Stimulated activated CD4-positive, alpha-beta T cell treated with anti-CD3 and anti-CD28 coated beads, TNF-alpha, amount 100 ng/mL, for 48 hours (primary cell): ENCODE results near the gene LDLRAD4.

Source experiments
- DNase-seq, 3 donors: peaks; one replicate each; pipeline ENCODE4 v3.0.0-alpha.2; 2020; ENCODE audit warnings: low read depth in 3 of 3

Gene LDLRAD4

GRCh38 chr18:13403786-13404549 lies 185.4 kb downstream of the LDLRAD4 start:
- no peak for DNase-seq

GRCh38 chr18:13405305-13406038 lies 186.9 kb downstream of the LDLRAD4 start:
- DNase-seq, result no peak

DNA sequence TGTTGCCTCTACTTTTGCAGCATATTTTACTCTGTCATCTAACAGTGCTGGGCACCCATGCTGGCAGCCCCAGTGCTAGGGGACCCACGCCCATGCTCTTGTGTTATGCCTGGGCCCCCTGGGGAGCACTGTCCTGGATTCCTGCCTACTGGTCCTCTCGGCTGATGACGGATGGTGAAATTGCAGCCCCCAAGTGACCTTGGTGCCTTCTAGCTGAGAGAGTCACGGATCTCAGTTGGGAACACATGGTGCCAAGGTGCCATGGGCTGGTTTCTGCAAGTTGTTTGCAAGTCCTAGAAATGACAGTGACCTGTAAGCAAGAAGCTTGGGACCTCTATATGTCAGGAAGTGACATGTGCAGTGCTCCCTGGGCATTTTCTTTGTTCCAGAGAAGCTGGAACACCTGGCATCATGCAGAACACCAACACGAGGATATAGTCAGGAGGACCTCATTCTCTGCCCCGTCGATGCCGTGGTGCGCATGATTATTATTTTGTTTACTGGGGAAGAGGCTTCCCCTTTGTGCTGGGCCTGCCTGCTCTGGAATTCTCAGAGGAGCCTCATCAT lies 187.6 kb downstream of the LDLRAD4 start:
- DNase-seq, result no peak

- DNase-seq, result no peak
These were observed 188.2 kb downstream of the LDLRAD4 start for GRCh38 chr18:13406736-13407135.

- no peak for DNase-seq
These were observed 188.9 kb downstream of the LDLRAD4 start for GRCh38 chr18:13407484-13407883.

DNA sequence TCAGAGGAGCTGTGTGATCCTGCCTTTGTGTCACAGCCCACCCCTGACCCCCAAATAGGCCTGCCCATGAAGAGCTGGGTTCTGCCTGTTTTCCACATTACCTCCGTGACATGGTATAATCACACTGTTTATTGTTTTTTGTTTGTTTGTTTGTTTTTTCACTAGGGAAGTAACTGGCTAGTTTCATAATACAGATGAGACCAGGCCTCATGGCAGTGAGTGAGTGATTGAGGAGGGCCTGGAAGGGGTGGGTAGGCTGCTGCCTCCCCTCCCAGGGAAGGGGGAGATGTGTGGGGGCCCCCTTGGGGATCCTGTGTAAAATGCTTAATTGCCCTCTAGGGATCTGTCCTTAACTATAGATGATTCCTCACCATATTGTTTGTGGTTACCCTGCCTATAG lies 190.5 kb downstream of the LDLRAD4 start:
- DNase-seq, result no peak

- DNase-seq, result no peak
These were observed 191.4 kb downstream of the LDLRAD4 start for GRCh38 chr18:13409997-13410396.

- no peak for DNase-seq
These were observed 191.9 kb downstream of the LDLRAD4 start for GRCh38 chr18:13410471-13410870.

DNA sequence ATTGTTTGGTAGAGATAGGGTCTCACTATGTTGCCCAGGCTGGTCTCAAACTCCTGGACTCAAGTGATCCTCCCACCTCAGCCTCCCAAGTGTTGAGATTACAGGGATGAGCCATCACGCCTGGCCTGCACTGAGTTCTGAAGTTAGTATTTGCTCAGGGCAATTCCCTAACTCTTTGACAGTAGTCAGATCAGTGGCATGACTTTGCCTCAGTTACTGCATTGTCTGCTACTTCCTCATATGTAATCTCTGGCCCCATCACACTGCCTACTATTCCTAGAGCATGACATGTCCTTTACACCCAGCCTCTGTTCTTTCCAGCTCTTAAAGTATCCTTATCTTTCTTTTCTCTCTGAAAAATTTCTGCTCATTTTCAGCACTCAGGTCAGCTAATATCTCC lies 193.5 kb downstream of the LDLRAD4 start:
- no peak for DNase-seq

DNA sequence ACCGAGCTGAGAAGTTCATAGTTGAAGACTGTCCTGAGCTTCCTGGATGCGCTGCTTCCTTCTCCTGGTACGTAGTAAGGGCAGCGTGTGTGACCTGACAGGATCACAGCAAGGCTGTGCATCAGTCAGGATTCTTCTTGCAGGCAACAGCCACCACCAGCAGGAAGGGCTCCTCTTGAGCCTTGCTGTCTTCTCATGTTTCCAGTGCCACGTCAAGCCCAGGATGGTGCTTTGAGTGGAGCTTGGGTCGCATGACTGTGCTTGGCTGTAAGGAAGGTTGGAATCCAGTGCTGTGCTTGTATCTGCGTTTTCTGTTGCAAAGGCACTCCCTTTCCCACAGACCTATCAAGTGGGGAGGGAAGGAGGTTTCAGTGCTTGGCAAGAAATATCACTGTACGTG lies 194.3 kb downstream of the LDLRAD4 start:
- no peak for DNase-seq

GRCh38 chr18:13414102-13414501 lies 195.5 kb downstream of the LDLRAD4 start:
- no peak for DNase-seq

DNA sequence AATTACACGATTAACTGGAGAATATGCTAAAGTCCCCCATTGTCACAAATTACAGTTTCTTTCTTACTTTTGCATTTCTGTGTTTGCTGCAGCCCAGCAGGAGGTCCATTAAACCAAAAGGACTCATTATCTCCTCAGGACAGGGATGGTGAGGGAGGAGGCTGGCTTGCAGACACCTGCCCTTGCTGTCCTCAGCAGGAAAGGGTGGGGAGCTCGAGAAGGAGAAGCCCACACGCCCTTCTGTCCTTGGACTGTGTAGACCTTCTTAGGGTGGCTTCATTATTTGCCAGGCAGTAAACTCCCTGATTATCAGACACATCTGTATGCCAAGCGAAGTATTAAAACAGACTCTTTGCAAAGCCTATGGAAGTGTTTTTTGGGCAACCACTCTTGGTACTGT lies 196.0 kb downstream of the LDLRAD4 start:
- DNase-seq, result no peak

DNA sequence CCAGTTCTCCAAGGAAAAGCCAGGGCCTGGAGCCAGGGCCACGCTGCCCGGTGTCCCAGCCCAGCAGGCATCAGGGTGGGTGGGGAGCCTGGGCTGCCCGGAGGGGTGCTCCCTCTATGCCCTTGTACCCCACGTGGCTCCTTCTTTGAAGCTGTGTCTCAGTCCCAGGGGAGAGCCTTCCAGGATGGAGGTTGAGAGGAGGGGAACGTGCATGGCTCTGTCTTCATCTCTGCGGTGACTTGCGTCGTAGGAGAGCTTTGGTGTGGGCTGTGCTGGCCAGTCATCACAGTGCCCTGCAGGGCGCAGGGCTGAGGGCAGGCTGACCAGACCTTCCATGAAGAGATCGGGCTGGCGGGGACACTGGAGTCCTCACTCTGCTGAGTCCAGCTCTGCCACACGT lies 197.2 kb downstream of the LDLRAD4 start:
- DNase-seq, result no peak

DNA sequence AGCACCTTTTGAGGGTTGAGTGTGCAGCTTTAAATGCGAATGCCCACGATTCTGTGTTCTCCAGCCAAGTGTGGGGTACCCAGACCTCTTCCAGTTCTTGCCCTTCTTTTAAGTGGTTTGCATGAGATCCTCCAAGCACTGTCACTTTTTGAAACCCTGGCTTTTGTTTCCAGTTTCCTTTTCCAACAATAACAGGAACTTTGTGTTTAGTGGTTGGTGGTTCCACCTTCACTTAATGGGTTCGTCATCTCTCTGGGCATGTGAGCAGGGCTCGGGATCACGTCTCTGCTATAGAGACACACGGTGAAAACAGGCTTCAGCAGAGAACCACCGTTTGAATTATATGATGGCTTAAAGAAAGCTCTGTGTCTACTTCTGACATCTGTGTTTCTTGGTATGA lies 197.6 kb downstream of the LDLRAD4 start:
- DNase-seq, result no peak

DNA sequence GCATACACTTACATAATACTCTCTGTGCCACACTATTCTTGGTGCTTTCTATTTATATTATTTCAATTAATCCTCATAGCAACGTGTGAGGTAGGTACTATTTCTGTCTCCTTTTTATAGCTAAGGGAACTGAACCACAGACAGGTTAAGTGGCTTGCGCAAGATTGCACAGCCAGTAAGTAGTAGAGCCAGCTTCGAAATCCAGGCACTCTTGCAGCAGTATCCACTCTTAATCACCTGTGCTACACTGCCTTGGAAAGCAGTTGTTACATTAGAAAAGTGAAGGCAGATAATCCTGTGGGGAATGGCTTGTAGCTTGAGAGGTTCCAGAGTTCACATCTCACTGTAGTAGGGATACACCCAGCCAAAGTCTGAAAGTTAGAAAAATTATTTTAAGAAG lies 198.3 kb downstream of the LDLRAD4 start:
- DNase-seq, result no peak

GRCh38 chr18:13418013-13418710 lies 199.6 kb downstream of the LDLRAD4 start:
- no peak for DNase-seq

DNA sequence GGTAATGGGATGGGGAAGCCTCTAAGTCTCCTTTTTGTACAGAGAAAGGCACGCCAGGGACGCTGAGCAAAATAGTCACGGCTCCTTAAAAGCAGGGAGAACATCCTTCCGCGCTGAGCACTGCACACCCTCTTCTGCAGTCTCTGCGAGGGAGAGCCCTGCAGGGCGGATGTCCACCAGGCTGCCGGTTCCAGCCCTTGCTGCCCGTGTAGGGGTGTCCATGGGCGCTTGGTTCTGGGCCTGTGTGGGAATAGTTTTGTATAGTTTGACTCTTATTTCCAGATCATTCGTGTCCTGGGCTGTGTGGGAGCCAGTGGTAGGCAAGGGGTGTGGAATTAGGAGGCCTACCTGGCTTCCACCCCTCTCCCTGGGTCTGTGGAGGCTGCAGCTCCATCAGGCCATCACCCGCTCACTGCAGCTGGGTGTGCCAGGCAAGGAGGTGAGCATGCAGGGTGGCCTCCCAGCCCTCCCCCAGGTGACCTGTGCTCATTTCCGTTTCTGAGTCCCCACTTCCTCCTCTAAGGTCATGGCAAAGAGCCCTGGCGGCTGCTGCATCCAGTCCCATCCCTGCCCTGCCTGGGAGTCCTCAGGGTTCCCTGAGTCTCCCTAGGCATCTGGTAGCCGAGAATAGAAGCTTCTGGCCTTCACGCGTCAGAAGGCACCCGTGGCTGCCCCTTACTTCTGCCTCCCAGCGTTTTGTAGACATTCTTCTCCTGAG lies 202.6 kb downstream of the LDLRAD4 start:
- DNase-seq, result no peak

DNA sequence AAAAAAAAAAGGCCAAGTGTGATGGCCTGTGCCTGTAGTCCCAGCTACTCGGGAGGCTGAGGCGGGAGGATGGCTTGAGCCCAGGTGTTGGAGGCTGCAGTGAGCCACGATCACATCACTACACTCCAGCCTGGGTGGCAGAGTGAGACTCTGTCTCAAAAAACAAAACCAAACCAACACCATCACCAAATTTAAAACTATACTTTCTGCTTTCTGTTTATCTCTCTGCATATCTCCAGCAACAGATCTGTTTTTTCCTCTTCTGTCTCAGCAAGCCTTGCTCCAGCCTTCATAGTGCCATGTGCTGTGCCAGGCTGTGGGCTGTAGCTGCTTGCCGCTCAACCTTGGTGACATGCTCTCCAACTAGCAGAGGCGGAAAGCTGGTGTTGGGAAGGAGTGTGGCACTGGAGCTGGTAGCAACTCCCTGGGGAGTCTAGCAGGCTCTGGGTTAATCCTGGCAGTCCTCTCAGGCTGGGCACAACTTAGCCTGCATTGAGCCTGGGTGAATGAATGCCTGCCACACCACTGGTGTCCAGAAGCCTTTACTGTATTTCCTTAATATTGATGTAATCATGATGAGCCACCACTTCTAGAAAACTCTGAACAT lies 204.1 kb downstream of the LDLRAD4 start:
- no peak for DNase-seq

DNA sequence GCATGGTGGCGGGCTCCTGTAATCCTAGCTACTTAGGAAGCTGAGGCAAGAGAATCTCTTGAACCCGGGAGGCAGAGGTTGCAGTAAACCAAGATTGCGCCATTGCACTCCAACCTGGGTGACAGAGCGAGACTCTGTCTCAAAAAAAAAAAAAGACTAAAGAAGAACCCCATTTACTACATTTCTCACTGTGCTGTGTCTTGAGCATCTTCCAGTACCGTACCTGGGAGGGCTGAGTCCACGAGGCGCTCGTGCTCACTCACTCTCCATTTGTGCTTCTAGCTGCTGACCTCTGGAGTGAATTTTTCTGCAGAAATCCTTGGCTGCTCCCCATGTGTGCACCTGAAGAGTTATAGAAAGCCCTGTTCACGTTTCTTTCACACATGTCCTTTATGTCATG lies 204.8 kb downstream of the LDLRAD4 start:
- no peak for DNase-seq

- no peak for DNase-seq
These were observed 205.8 kb downstream of the LDLRAD4 start for GRCh38 chr18:13424363-13424762.

- DNase-seq, result no peak
These were observed 207.0 kb downstream of the LDLRAD4 start for GRCh38 chr18:13425357-13426091.
